H1 (cell line): ENCODE data around the gene CXCL3. TPM values are rescaled to one million over a fixed set of nuclear protein-coding genes. Genes with fewer than 3 reads are reported as not detected.

Experiments used
- CHD7 ChIP-seq: fragments of 300-600 bp; sonication (generic); IDR thresholded peaks from 2 replicates; pipeline ENCODE4 v1.7.1; 2012; ENCODE audit warnings: low read length, moderate library complexity, mild to moderate bottlenecking, inconsistent platforms; ENCODE audit not compliant: insufficient replicate concordance
- JUN ChIP-seq: IDR thresholded peaks from 2 replicates; pipeline ENCODE4 v1.6.1; 2011; ENCODE audit warnings: low read depth, mild to moderate bottlenecking, improper control_type of control experiment, low read length
- MAX ChIP-seq: IDR thresholded peaks from 2 replicates; pipeline ENCODE4 v1.6.1; 2012; ENCODE audit warnings: inconsistent platforms
- NANOG ChIP-seq: IDR thresholded peaks from 2 replicates; pipeline ENCODE4 v1.6.1; 2011; ENCODE audit warnings: low read length, low read depth, mild to moderate bottlenecking, inconsistent platforms; ENCODE audit not compliant: insufficient read depth, poor library complexity, severe bottlenecking
- POLR2AphosphoS5 ChIP-seq: IDR thresholded peaks from 2 replicates; pipeline ENCODE4 v1.6.1; 2011; ENCODE audit warnings: low read depth, low read length
- POU5F1 ChIP-seq: IDR thresholded peaks from 2 replicates; pipeline ENCODE4 v1.6.1; 2011; ENCODE audit warnings: low read depth, mild to moderate bottlenecking, low read length, moderate library complexity
- SIX5 ChIP-seq: IDR thresholded peaks from 2 replicates; pipeline ENCODE4 v1.6.1; 2011; ENCODE audit warnings: mild to moderate bottlenecking, low read depth, low read length
- TAF7 ChIP-seq: optimal IDR thresholded peaks from 2 replicates; pipeline ENCODE3; 2011; ENCODE audit warnings: low read depth, mild to moderate bottlenecking, inconsistent platforms, low read length, moderate library complexity, borderline replicate concordance
- TCF12 ChIP-seq: IDR thresholded peaks from 2 replicates; pipeline ENCODE4 v1.6.1; 2011; ENCODE audit warnings: low read depth, mild to moderate bottlenecking, low read length
- polyA plus RNA-seq, 7 experiments: library from polyadenylated mRNA; depleted of rRNA in 3 of 7; stranded (reverse) in 5 of 7; unstranded in 2 of 7; fragments of >200 nt in 5 of 7; fragments of 200-250 nt in 2 of 7; gene quantifications; 1 replicate in 5 of 7; 2 replicates in 1 of 7; 4 replicates in 1 of 7; pipeline versions ENCODE4 v1.2.1 to v1.2.3, GENCODE V29; 2011 to 2013; ENCODE audit warnings: missing spikeins in 2 of 7, mixed read lengths in 2 of 7
- total RNA-seq: library from RNA; stranded (reverse); fragmentation: NEBNext Ultra II Directional; extraction: Animal tissue kit (Norgen Biotek cat#: 25700); gene quantifications from 2 replicates; pipeline ENCODE4 v1.2.1, GENCODE V29; 2021

Gene CXCL3
- total and polyA plus RNA-seq, 2 of the 8 experiments (the other 6 are each of a cell fraction or from before 2014, with no cell fraction given): 3.1 to 5.2 TPM

DNA sequence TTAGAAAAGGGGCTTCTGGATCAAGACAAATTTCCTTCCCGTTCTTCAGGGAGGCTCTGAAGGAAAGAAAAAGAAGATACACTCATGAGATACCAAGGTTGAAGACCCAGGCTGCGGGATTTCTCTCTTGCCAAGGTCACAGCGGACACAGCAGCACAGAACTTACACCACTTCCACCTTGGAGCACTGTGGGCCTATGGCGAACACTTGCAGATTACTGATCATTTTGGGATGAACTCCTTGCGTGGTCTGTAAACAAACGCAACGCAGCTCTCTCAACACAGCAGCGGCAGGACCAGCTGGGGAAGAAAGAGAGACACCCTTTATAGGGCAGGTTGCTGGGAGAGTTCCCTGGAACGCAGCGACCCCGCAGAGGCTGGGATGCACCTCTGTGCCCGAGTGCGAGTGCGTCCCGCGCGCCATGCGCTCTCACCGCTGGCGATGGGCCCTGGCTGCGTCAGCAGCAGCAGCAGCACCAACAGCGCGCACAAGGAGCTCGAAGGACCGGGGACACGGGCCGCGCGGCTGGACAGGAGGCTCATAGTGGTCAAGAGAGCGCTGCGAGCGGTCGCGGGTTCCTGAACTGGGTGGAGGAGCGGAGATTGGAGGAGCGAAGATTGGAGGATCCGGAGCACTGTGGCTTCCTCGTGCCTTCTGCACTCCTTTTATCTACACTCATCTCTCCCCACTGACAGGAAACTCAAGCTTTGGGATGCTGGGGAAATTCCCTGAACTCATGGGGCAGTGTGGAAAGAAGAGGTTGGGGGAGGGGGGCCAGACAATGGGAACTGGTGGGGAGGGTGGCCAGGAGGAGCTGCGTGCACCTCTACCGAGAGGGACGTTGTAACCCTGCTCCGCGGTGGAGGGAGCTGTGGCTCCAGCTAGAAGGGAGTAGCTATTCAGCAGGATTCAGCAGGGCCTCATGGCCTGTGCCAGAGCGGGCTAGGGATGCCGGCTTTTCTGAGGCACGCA is 40.2 kb downstream of the CXCL3 start, which contains the start of gene CXCL5 (continued):
- TF ChIP-seq CHD7 (no peak), NANOG (no peak), POU5F1 (no peak), TCF12 (no peak), JUN (no peak), MAX (peak; percentile 91), TAF7 (peak; percentile 16), POLR2AphosphoS5 (peak; percentile 62), SIX5 (no peak)
